MCF 10A (cell line): ENCODE data around the gene GFM1. TPM values are rescaled to one million over a fixed set of nuclear protein-coding genes. Genes with fewer than 3 reads are reported as not detected.

Experiments
- BruUV-seq: library from RNA; stranded (reverse); fragments of 400-500 nt; replicated peaks from 2 replicates; lab custom pipeline; 2021; lab: Mats Ljungman, UMichigan
- CTCF ChIA-PET: fragments of 300-600 bp; sonication (Branson Sonifier 250); formaldehyde crosslinking; extraction: SDS; loops from one replicate; lab custom pipeline; 2021; ENCODE audit warnings: antibody characterized with exemption, inconsistent platforms; lab: Yijun Ruan, JAX
- POLR2A ChIA-PET: fragments of 300-600, 350-650 bp; sonication (Branson Sonifier 250); formaldehyde crosslinking; extraction: SDS; loops from one replicate; lab custom pipeline; 2020; ENCODE audit warnings: antibody characterized with exemption, inconsistent platforms; lab: Yijun Ruan, JAX
- DNase-seq: peaks from one replicate; pipeline ENCODE4 v3.0.0-alpha.2; 2018; ENCODE audit not compliant: unreplicated experiment
- H3K27ac Mint-ChIP-seq: one replicate; pipeline ENCODE4 v1.8.0; 2022; ENCODE audit warnings: mild to moderate bottlenecking, low read depth, mixed read lengths; ENCODE audit not compliant: unreplicated experiment
- H3K27me3 Mint-ChIP-seq: one replicate; pipeline ENCODE4 v1.8.0; 2022; ENCODE audit warnings: mixed read lengths; ENCODE audit not compliant: insufficient read depth, unreplicated experiment
- H3K36me3 Mint-ChIP-seq: one replicate; pipeline ENCODE4 v1.8.0; 2022; ENCODE audit warnings: mild to moderate bottlenecking, moderate library complexity, mixed read lengths; ENCODE audit not compliant: insufficient read depth, unreplicated experiment
- H3K4me1 Mint-ChIP-seq: one replicate; pipeline ENCODE4 v1.8.0; 2022; ENCODE audit warnings: mixed read lengths; ENCODE audit not compliant: insufficient read depth, unreplicated experiment
- H3K4me3 Mint-ChIP-seq: one replicate; pipeline ENCODE4 v1.8.0; 2022; ENCODE audit warnings: mild to moderate bottlenecking, moderate library complexity, mixed read lengths; ENCODE audit not compliant: unreplicated experiment
- H3K9me3 Mint-ChIP-seq: one replicate; pipeline ENCODE4 v1.8.0; 2022; ENCODE audit warnings: mixed read lengths; ENCODE audit not compliant: unreplicated experiment
- CTCF ChIP-seq: fragments of 200-600 bp; IDR thresholded peaks from one replicate; pipeline ENCODE4 v1.8.0; 2022; ENCODE audit warnings: antibody characterized with exemption, mild to moderate bottlenecking; ENCODE audit not compliant: unreplicated experiment
- intact Hi-C: fragments of 100-400 bp; cut with micrococcal nuclease; formaldehyde crosslinking; loops from 2 replicates; pipeline ENCODE4 v1.14.1; 2022
- total RNA-seq: library from RNA; stranded (reverse); gene quantifications from 2 replicates; pipeline ENCODE4 v1.2.3, GENCODE V29; 2022

The GFM1 gene
- total RNA-seq, 1 experiment from 2014 or later = 53.9 TPM

DNA sequence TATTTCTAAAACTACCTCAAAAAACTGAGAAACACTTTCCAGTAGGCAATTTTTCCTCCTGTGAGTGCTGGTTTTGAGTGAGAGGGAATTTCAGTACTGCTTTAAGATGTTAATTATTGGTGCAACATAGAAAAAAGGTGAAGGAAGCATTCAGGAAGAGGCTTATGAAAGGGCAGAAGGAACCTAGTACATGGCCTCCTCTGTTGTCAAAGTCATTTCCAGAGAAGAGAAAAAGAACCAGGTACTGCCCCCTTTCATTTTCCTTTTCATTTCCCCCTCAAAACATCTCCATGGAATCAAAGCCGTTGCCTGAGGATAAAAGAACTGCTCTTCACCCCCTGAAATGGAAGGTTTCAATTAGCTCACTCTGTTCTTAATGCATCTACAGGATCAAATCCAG, 68.1 kb downstream of the GFM1 start:
- Mint-ChIP-seq H3K27ac (no peak overlapping the region), H3K36me3 (peaks cover 7% of the 10 kb centered on the region), H3K27me3 (no peaks in the 10 kb centered on the region), H3K4me1 (peaks cover 27% of the 10 kb centered on the region), H3K4me3 (no peak overlapping the region), H3K9me3 (no peaks in the 10 kb centered on the region)
- ChIA-PET CTCF (interaction anchor here (1.0 to 9.9 kb wide), 3 partner anchors 15 to 81 kb away, joined by 3 to 79 read pairs (median 3); no protein-coding TSS in a partner anchor), POLR2A (interaction anchor here (1.2 kb wide), 1 partner anchor 12 kb away, joined by 4 read pairs; no protein-coding TSS in a partner anchor)
- no peak for TF ChIP-seq CTCF
- DNase-seq = no peak
- intact Hi-C loops = no loop called here
- no TSS peak for BruUV-seq

DNA sequence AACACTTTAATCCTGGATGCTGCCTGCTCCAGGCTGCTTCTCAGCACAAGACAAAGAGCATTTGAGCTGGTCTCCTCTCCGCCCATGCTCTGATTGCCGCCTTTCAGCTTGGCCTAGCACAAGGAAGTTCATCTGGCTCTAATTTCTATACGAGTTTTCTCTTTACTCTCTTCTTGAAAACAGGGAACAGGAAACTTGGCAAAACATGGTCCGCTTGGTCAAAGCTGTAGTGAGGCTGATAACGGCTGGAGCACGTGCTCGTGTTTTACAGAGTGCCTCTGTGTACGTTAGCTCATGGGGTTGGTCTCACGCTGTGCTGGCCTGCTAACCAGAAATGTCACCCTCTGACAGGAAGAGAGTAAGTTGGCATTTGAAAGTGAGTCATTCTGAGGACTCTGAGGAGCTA, 68.8 kb downstream of the GFM1 start:
- no peak for DNase-seq
- H3K27ac Mint-ChIP-seq = no peak overlapping the region
- peaks cover 7% of the 10 kb centered on the region for H3K36me3 Mint-ChIP-seq

DNA sequence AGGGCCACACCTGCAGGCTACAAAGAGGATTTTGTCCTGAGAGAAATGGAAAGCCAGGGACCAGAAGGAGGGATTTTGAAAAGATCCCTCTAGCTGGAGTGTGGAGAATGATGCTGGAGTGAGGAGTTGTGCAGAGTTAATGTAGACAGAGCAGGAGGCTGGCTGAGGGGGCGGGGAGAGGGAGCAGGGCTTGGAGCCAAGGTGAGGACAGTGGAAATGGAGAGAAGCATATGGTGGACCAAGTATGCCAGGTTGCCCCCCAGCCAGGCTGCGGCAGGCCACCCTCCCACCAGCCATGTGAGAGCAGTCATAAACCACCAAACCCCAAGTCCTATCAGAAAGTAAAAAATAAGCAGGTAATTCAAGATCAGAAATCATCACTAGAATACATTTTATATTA, 73.2 kb downstream of the GFM1 start:
- Mint-ChIP-seq H3K36me3 (no peaks in the 10 kb centered on the region), H3K4me3 (no peak overlapping the region), H3K9me3 (no peaks in the 10 kb centered on the region), H3K27ac (peak overlapping the region; percentile 87), H3K27me3 (no peaks in the 10 kb centered on the region), H3K4me1 (peaks cover 22% of the 10 kb centered on the region)
- CTCF ChIA-PET = interaction anchor here (0.7 to 9.9 kb wide), 4 partner anchors 10 to 77 kb away, joined by 3 to 79 read pairs (median 4); no protein-coding TSS in a partner anchor
- BruUV-seq = no TSS peak
- no peak for DNase-seq
- no peak for TF ChIP-seq CTCF
- intact Hi-C loops = no loop called here
- POLR2A ChIA-PET = no interaction called here

More for the DNA sequence above, 68.8 kb downstream of the GFM1 start:
- no peak for TF ChIP-seq CTCF
- Mint-ChIP-seq H3K9me3 (no peaks in the 10 kb centered on the region), H3K27me3 (no peaks in the 10 kb centered on the region), H3K4me3 (no peak overlapping the region), H3K4me1 (peaks cover 31% of the 10 kb centered on the region)
- POLR2A ChIA-PET = interaction anchor here (1.2 kb wide), 1 partner anchor 12 kb away, joined by 4 read pairs; no protein-coding TSS in a partner anchor
- no TSS peak for BruUV-seq
- CTCF ChIA-PET = interaction anchor here (0.7 to 9.9 kb wide), 6 partner anchors 9 to 80 kb away, joined by 3 to 79 read pairs (median 4); no protein-coding TSS in a partner anchor
- intact Hi-C loops = no loop called here

GRCh38 chr3:158718490-158719170, 74.3 kb downstream of the GFM1 start:
- ChIA-PET CTCF (interaction anchor here (0.6 to 9.9 kb wide), 4 partner anchors 9 to 77 kb away, joined by 3 to 79 read pairs (median 3); no protein-coding TSS in a partner anchor), POLR2A (interaction anchor here (0.6 to 1.0 kb wide), 2 partner anchors 10 to 79 kb away, joined by 3 to 4 read pairs; no protein-coding TSS in a partner anchor)
- BruUV-seq = no TSS peak
- peaks cover 22% of the 10 kb centered on the region for H3K4me1 Mint-ChIP-seq
- no peaks in the 10 kb centered on the region for H3K36me3 Mint-ChIP-seq
- H3K4me3 Mint-ChIP-seq = no peak overlapping the region
- H3K9me3 Mint-ChIP-seq = no peaks in the 10 kb centered on the region
- no peaks in the 10 kb centered on the region for H3K27me3 Mint-ChIP-seq
- intact Hi-C loops = no loop called here
- TF ChIP-seq CTCF = no peak
- DNase-seq = peak; percentile 95
- H3K27ac Mint-ChIP-seq = no peak overlapping the region
